ENCODE measurements around the gene LAMA3.

LAMA3 gene

GRCh38 chr18:23842305-23842704, 153.1 kb downstream of the LAMA3 start:
- Histone ChIP-seq H3K4me3 (ENCODE audit: low read length) (no peak overlapping the region), H3K9me3 (ENCODE audit: low read length) (no peaks in the 10 kb centered on the region), H2AFZ (ENCODE audit: low read depth, low read length) (no peak overlapping the region), H3K27me3 (ENCODE audit: insufficient read depth, low read length) (no peaks in the 10 kb centered on the region), H3K4me1 (ENCODE audit: insufficient read depth, low read length) (no peaks in the 10 kb centered on the region), H3K36me3 (ENCODE audit: insufficient read depth, low read length) (no peaks in the 10 kb centered on the region)

DNA sequence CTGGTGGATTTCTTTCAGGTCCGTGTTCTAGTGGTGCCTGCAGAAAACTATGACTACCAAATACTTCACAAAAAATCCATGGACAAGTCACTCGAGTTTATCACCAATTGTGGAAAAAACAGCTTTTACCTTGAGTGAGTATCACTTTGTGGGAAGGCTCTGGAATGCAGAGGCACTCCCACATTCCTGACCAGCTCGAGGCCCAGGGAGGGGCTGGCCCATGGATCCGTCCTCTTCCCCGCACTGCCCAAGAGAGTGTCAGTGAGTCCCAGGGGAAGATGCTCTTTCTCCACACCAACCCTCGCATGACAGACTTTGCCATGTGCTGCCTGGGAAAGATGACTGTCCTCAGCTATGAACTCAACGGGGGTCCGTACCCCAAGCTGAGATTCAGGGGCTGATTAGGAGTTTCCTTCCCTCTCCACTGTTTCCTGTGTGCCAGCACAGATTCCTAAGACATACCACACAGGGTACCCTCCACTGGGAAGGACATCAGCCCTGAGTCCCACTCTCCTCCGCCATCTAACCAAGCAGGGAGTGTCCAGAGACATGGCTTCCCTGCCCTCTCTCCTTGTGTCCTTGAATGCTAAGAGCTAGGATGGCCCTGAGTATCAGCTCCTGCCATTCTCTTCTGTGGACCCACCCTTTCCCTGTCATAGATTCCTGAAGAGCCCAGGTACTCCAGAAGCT, 155.9 kb downstream of the LAMA3 start:
- H3K4me1 ChIP-seq (ENCODE audit: insufficient read depth, low read length): no peaks in the 10 kb centered on the region
- H3K4me3 ChIP-seq (ENCODE audit: low read length): no peak overlapping the region

GRCh38 chr18:23845988-23846630, 156.9 kb downstream of the LAMA3 start:
- Histone ChIP-seq H3K9me3 (ENCODE audit: low read length) (no peaks in the 10 kb centered on the region), H2AFZ (ENCODE audit: low read depth, low read length) (no peak overlapping the region), H3K36me3 (ENCODE audit: insufficient read depth, low read length) (no peaks in the 10 kb centered on the region), H3K27me3 (ENCODE audit: insufficient read depth, low read length) (no peaks in the 10 kb centered on the region), H3K4me1 (ENCODE audit: insufficient read depth, low read length) (no peaks in the 10 kb centered on the region), H3K4me3 (ENCODE audit: low read length) (no peak overlapping the region)

More for the DNA sequence above, 155.9 kb downstream of the LAMA3 start:
- Histone ChIP-seq H3K9me3 (ENCODE audit: low read length) (no peaks in the 10 kb centered on the region), H3K36me3 (ENCODE audit: insufficient read depth, low read length) (no peaks in the 10 kb centered on the region), H3K27me3 (ENCODE audit: insufficient read depth, low read length) (no peaks in the 10 kb centered on the region), H2AFZ (ENCODE audit: low read depth, low read length) (no peak overlapping the region)

DNA sequence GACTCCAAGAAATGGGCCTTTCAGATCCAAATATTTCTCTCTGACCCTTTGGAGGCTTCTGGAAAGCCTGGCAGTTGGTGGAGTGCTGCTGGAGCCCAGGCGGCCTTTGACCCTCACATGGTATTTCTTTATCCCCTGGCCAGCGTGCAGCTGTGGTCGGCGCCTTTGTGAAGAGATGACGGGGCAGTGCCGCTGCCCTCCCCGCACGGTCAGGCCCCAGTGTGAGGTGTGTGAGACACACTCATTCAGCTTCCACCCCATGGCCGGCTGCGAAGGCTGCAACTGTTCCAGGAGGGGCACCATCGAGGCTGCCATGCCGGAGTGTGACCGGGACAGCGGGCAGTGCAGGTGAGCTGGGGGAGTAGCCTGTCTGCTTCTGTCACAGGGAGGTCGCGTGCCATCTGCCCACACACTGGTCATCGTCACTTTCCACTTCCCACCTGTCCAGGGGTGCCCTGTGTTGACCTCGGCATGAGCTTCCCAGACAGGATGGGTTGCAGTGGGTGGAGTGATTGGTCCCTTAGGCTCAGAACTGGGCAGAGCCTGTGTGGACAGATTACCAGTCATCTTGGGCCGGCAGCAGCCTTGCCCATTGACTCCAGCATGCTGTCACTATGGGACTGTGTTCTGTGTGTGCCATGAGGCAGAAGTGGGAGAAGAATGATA, 158.2 kb downstream of the LAMA3 start:
- Histone ChIP-seq H3K4me3 (ENCODE audit: low read length) (no peak overlapping the region), H3K4me1 (ENCODE audit: insufficient read depth, low read length) (no peaks in the 10 kb centered on the region), H3K36me3 (ENCODE audit: insufficient read depth, low read length) (no peaks in the 10 kb centered on the region), H3K9me3 (ENCODE audit: low read length) (no peaks in the 10 kb centered on the region), H3K27me3 (ENCODE audit: insufficient read depth, low read length) (no peaks in the 10 kb centered on the region), H2AFZ (ENCODE audit: low read depth, low read length) (no peak overlapping the region)

GRCh38 chr18:23849141-23849540, 159.9 kb downstream of the LAMA3 start:
- H3K4me1 ChIP-seq (ENCODE audit: insufficient read depth, low read length): no peaks in the 10 kb centered on the region
- no peaks in the 10 kb centered on the region for H3K9me3 ChIP-seq (ENCODE audit: low read length)
- H3K27me3 ChIP-seq (ENCODE audit: insufficient read depth, low read length): no peaks in the 10 kb centered on the region
- H3K4me3 ChIP-seq (ENCODE audit: low read length): no peak overlapping the region
- H3K36me3 ChIP-seq (ENCODE audit: insufficient read depth, low read length): no peaks in the 10 kb centered on the region
- H2AFZ ChIP-seq (ENCODE audit: low read depth, low read length): no peak overlapping the region

DNA sequence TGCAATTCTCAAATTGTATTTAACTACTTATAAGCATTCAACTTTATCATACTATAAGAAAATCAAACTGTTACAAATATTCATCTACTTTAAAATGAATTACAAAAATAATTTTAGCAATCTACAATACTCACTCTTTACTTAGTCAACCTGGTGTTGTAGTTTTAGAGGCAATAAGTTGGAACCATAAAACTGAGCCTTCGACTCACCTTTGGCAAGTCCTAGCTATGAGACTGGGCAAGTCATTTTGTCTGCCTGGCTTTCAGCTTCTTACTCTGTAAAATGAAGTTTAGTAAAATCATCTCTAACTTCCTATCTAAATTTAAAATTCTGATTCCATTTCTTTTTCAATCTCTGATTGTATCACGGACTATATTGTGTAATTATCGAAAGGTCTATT, 161.0 kb downstream of the LAMA3 start:
- Histone ChIP-seq H3K27me3 (ENCODE audit: insufficient read depth, low read length) (no peaks in the 10 kb centered on the region), H3K4me1 (ENCODE audit: insufficient read depth, low read length) (no peaks in the 10 kb centered on the region), H3K4me3 (ENCODE audit: low read length) (no peak overlapping the region), H2AFZ (ENCODE audit: low read depth, low read length) (no peak overlapping the region), H3K36me3 (ENCODE audit: insufficient read depth, low read length) (no peaks in the 10 kb centered on the region), H3K9me3 (ENCODE audit: low read length) (no peaks in the 10 kb centered on the region)

DNA sequence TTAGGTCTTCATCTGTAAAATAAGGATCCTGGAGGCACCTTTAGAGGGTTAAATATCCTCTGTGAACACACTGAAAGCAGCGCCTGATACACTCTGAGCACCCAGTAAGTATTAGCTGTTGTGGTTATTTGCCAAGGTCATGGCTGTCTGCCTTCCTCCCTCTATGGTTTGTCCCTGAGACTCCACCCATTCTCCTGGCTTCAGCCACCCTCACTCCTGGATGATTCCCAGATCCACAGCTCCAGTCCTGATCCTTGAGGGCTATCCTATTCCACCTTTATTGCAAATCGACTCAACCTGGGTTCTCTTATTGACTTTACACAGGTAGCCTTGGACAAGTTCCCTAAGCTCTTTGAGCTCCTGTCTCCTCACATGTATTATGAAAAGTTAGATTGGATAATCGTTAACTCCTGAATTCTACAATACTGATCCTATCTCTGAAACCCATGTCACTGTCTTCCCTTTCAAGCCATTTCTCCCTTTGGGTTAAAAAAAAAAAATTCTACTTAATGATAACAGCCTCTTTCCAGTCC, 162.3 kb downstream of the LAMA3 start:
- Histone ChIP-seq H3K4me3 (ENCODE audit: low read length) (no peak overlapping the region), H3K4me1 (ENCODE audit: insufficient read depth, low read length) (no peaks in the 10 kb centered on the region), H3K9me3 (ENCODE audit: low read length) (no peaks in the 10 kb centered on the region), H2AFZ (ENCODE audit: low read depth, low read length) (no peak overlapping the region), H3K27me3 (ENCODE audit: insufficient read depth, low read length) (no peaks in the 10 kb centered on the region), H3K36me3 (ENCODE audit: insufficient read depth, low read length) (no peaks in the 10 kb centered on the region)

- H3K9me3 ChIP-seq (ENCODE audit: low read length): no peaks in the 10 kb centered on the region
- H3K27me3 ChIP-seq (ENCODE audit: insufficient read depth, low read length): no peaks in the 10 kb centered on the region
- no peaks in the 10 kb centered on the region for H3K36me3 ChIP-seq (ENCODE audit: insufficient read depth, low read length)
- no peak overlapping the region for H2AFZ ChIP-seq (ENCODE audit: low read depth, low read length)
- H3K4me3 ChIP-seq (ENCODE audit: low read length): no peak overlapping the region
- no peaks in the 10 kb centered on the region for H3K4me1 ChIP-seq (ENCODE audit: insufficient read depth, low read length)
These were observed 163.2 kb downstream of the LAMA3 start for GRCh38 chr18:23852236-23853045.

DNA sequence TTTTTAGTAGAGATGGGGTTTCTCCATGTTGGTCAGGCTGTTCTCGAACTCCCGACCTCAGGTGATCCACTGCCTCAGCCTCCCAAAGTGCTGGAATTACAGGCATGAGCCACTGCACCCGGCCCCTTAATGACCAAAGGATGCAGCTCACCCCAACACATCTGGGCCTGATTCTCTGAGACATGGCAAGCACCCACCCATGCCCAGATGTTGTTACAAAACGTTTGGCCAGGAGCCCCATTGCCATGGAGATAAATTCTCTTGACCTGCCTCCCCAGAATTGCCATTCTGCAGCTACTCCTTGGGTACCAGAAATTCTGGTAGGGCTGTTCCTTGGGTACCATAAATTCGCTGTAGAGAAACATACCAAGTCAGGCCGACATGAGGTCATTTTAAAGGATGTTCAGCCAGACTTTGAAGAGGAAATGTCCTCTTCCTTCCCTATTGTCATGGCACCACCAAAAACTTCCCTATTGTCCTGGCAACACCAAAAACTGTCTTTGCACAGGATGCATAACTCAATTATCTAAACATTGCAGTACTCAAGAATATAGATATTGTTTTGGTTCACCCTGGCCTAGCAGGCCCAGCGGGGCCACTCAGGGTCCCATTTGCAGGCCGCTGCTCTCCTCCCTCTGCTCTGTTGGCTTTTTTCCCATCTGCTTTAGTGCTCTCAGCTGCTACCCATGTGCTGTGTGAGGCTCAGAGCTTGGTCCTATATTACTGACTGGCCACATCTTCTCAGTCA, 164.4 kb downstream of the LAMA3 start:
- Histone ChIP-seq H3K27me3 (ENCODE audit: insufficient read depth, low read length) (no peaks in the 10 kb centered on the region), H3K9me3 (ENCODE audit: low read length) (no peaks in the 10 kb centered on the region), H3K4me1 (ENCODE audit: insufficient read depth, low read length) (no peaks in the 10 kb centered on the region), H3K36me3 (ENCODE audit: insufficient read depth, low read length) (no peaks in the 10 kb centered on the region), H3K4me3 (ENCODE audit: low read length) (no peak overlapping the region), H2AFZ (ENCODE audit: low read depth, low read length) (no peak overlapping the region)

GRCh38 chr18:23855721-23856120, 166.5 kb downstream of the LAMA3 start:
- H2AFZ ChIP-seq (ENCODE audit: low read depth, low read length): no peak overlapping the region
- H3K9me3 ChIP-seq (ENCODE audit: low read length): no peaks in the 10 kb centered on the region
- no peaks in the 10 kb centered on the region for H3K36me3 ChIP-seq (ENCODE audit: insufficient read depth, low read length)
- no peak overlapping the region for H3K4me3 ChIP-seq (ENCODE audit: low read length)
- no peaks in the 10 kb centered on the region for H3K4me1 ChIP-seq (ENCODE audit: insufficient read depth, low read length)
- H3K27me3 ChIP-seq (ENCODE audit: insufficient read depth, low read length): no peaks in the 10 kb centered on the region

GRCh38 chr18:23856466-23857163, 167.4 kb downstream of the LAMA3 start:
- no peaks in the 10 kb centered on the region for H3K9me3 ChIP-seq (ENCODE audit: low read length)
- H3K4me1 ChIP-seq (ENCODE audit: insufficient read depth, low read length): no peaks in the 10 kb centered on the region
- H2AFZ ChIP-seq (ENCODE audit: low read depth, low read length): no peak overlapping the region
- no peaks in the 10 kb centered on the region for H3K27me3 ChIP-seq (ENCODE audit: insufficient read depth, low read length)
- H3K36me3 ChIP-seq (ENCODE audit: insufficient read depth, low read length): no peaks in the 10 kb centered on the region
- H3K4me3 ChIP-seq (ENCODE audit: low read length): no peak overlapping the region

DNA sequence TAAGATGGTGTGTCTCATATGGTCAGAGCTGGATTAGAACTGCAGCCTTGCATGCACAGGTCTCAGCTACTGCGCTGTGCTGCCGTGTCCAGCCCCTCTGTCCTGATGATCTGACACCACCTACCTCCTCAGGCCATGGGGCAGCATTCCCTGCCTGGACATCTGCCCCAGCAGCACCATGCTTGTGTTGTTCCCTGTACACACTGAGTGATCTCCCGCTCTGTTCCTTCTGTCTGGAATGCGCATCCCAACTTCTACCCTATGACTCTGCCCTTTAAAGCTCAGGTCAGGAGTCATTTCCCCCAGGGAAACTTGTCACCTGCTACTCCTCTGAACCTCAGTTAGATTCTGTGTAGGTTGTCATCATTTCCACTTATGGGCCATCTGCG, 167.9 kb downstream of the LAMA3 start:
- no peaks in the 10 kb centered on the region for H3K4me1 ChIP-seq (ENCODE audit: insufficient read depth, low read length)
- H3K27me3 ChIP-seq (ENCODE audit: insufficient read depth, low read length): no peaks in the 10 kb centered on the region
- H2AFZ ChIP-seq (ENCODE audit: low read depth, low read length): no peak overlapping the region
- H3K9me3 ChIP-seq (ENCODE audit: low read length): no peaks in the 10 kb centered on the region
- H3K4me3 ChIP-seq (ENCODE audit: low read length): no peak overlapping the region
- no peaks in the 10 kb centered on the region for H3K36me3 ChIP-seq (ENCODE audit: insufficient read depth, low read length)

Measured in neuron (in vitro differentiated cells).